ENCODE results near the gene ZNF311. TPM values are rescaled to one million over a fixed set of nuclear protein-coding genes. Genes with fewer than 3 reads are reported as not detected.

ZNF311 gene
- total and polyA plus RNA-seq, 2 of the 13 experiments (the other 11 are each of a cell fraction or from before 2014, with no cell fraction given), result not detected

- BruUV-seq (replicated peaks), result no TSS peak
- Histone ChIP-seq H3K4me3 (replicated peaks in 1 of 3; ENCODE audit: insufficient read depth in 1 of 3, low read depth in 2 of 3, low read length in 3 of 3) (peak overlapping the region; percentile 71 to 97 (median 83); a peak in 4 of 6 replicates), H3K79me2 (ENCODE audit: insufficient read depth, low read length) (no peaks in the 10 kb centered on the region), H3K36me3 (replicated peaks in 1 of 2; ENCODE audit: control insufficient read depth in 1 of 2, insufficient read depth in 2 of 2, low read length in 2 of 2) (no peaks in the 10 kb centered on the region), H4K20me1 (ENCODE audit: insufficient read depth, low read length) (no peaks in the 10 kb centered on the region), H3K9me3 (ENCODE audit: low read length) (no peaks in the 10 kb centered on the region), H2AFZ (ENCODE audit: low read length) (no peak overlapping the region), H3K27me3 (ENCODE audit: control insufficient read depth in 1 of 2, insufficient read depth in 2 of 2, low read length in 2 of 2) (no peaks in the 10 kb centered on the region; a peak in 1 of 5 replicates), H3K27ac (ENCODE audit: extremely low read length, insufficient read depth, low read length) (peak overlapping the region; percentile 98), H3K9ac (ENCODE audit: insufficient read depth, low read depth, low read length) (peak overlapping the region; percentile 89), H3K4me2 (ENCODE audit: low read depth, low read length) (peak overlapping the region; percentile 87), H3K4me1 (ENCODE audit: insufficient read depth, low read length) (peaks cover 57% of the 10 kb centered on the region)
- ChIA-PET POLR2A (no interaction called here), CTCF (ENCODE audit: low intra/inter-chr PET ratio, low total read pairs) (no interaction called here)
- 74% methylated on average over 2 of the region's 2 CpGs for WGBS (ENCODE audit: low lambda C conversion rate)
- in situ Hi-C loops (cut with HindIII; ENCODE audit: extremely low pct_ligation_motif_present, low pct_unique_long_range_greater_than_20kb), result loop anchor here (5.0 kb wide), 1 partner anchor 37 kb away; no protein-coding TSS in a partner anchor
- no peak for ATAC-seq
- intact Hi-C loops (cut with micrococcal nuclease; ENCODE audit: unreplicated experiment), result loop anchor here (2.0 kb wide), 1 partner anchor 25 kb away; no protein-coding TSS in a partner anchor
- no peak for FAIRE-seq
- peak; percentile 90; the same call in 1 of the 2 replicates for TF ChIP-seq THYN1 (CRISPR knock-in tag; IDR thresholded peaks at IDR 0.05; ENCODE audit: borderline replicate concordance, low read depth)
- TF ChIP-seq SMYD3 (CRISPR knock-in tag; IDR thresholded peaks at IDR 0.05), result peak; percentile 29; the same call in 1 of the 2 replicates
- 0 out of 2 replicates have a peak, but pooled peaks have one; percentile 10 for TF ChIP-seq ZBTB25 (CRISPR knock-in tag; IDR thresholded peaks at IDR 0.05)
- no peak for TF ChIP-seq ZNF326 (CRISPR knock-in tag; IDR thresholded peaks at IDR 0.05; ENCODE audit: borderline replicate concordance)
- TF ChIP-seq ZNF317 (CRISPR knock-in tag; IDR thresholded peaks at IDR 0.05), result 0 out of 2 replicates have a peak, but pooled peaks have one; percentile 30
- TF ChIP-seq ZBTB43 (CRISPR knock-in tag; conservative IDR thresholded peaks at IDR 0.05), result 0 out of 2 replicates have a peak, but pooled peaks have one; percentile 7
- TF ChIP-seq HBP1 (CRISPR knock-in tag; IDR thresholded peaks at IDR 0.05; ENCODE audit: low read depth), result no peak
- TF ChIP-seq TGIF2 (CRISPR knock-in tag; IDR thresholded peaks at IDR 0.05), result 0 out of 2 replicates have a peak, but pooled peaks have one; percentile 45
- no peak for TF ChIP-seq SOX13 (IDR thresholded peaks at IDR 0.05)
- 0 out of 4 replicates have a peak, but pooled peaks of 1 of the 2 experiments have one; percentile 2 for TF ChIP-seq SOX13 (CRISPR knock-in tag; conservative IDR thresholded peaks at IDR 0.05 in 1 of 2, IDR thresholded peaks at IDR 0.05 in 1 of 2)
- peak; percentile 62; the same call in 1 of the 2 replicates for TF ChIP-seq ZC3H4 (CRISPR knock-in tag; IDR thresholded peaks at IDR 0.05; ENCODE audit: borderline replicate concordance)
- TF ChIP-seq ZNF510 (CRISPR knock-in tag; IDR thresholded peaks at IDR 0.05; ENCODE audit: low read depth), result 0 out of 2 replicates have a peak, but pooled peaks have one; percentile 14
- 0 out of 2 replicates have a peak, but pooled peaks have one; percentile 13 for TF ChIP-seq ZFY (CRISPR knock-in tag; IDR thresholded peaks at IDR 0.05)
- 0 out of 2 replicates have a peak, but pooled peaks have one; percentile 51 for TF ChIP-seq ZNF292 (CRISPR knock-in tag; IDR thresholded peaks at IDR 0.05; ENCODE audit: borderline replicate concordance, low read depth)
- TF ChIP-seq ZHX1 (CRISPR knock-in tag; IDR thresholded peaks at IDR 0.05; ENCODE audit: low read depth), result no peak
- DNase-seq (ENCODE audit: low spot score), result no peak
These were observed 25.4 kb downstream of the ZNF311 start for GRCh38 chr6:28979679-28980078.
